GM23338 (cell line): ENCODE results near the gene SPATA20.

Experiments used
- POLR2AphosphoS5 ChIP-seq: IDR thresholded peaks from 2 replicates; pipeline ENCODE4 v1.6.1; 2016; ENCODE audit warnings: antibody characterized with exemption, low read depth
- TF ChIP-seq, protein P1 (sequence below), 2 experiments: fragments of 200-600 bp in 1 of 2; sonication (generic) in 1 of 2; conservative IDR thresholded peaks; 2 replicates each; pipeline versions ENCODE4 v1.5.1 to v1.6.1; 2016 to 2017; ENCODE audit warnings: antibody characterized with exemption in 2 of 2, low read depth in 2 of 2, mild to moderate bottlenecking in 2 of 2, moderate library complexity in 1 of 2
- TF ChIP-seq, protein P2 (sequence below): fragments of 250-450 bp; sonication (Bioruptor Pico); IDR thresholded peaks from 2 replicates; pipeline ENCODE4 v1.5.0; 2020; ENCODE audit warnings: mild to moderate bottlenecking, moderate library complexity

DNA sequence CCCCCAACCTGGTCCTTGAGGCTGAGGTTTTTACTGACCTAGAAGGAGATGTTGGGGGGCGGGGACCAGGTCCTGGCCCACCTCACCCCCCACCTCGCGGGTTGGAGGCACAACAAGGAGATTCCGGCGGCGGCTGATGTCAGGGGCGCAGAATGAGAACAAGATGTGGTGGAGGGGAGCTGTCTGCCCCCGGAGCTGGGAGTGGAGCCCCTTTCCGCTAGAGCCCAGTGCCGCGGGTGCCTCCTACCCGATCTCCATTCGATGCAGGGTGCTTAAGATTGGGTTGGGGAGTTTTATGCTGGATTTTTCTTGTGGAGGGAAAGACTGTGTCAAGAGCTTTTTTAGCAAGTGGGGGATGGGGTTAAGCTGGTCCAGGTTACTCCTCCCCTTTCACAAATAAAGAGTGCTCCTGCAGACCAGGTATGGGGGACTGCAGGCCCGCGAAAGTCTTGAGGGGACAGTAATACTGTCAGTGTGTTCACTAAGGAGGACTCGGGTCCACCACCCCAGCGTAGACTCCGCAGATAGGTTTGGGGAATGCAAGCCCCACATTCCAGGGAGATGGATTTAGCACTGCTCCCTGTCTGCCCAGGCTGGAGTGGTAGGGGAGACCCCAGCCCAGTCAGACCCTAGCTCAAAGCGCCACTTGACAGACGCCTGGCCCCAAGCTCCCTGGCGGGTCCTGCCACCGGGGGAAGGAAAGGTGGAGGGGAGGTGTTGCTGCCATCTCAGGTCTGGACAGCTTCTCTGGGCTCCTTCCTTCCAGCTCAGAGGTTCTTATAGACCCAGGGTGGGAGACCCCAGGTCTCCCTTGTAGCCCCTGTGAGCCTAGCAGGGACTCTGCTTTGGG, 15.5 kb downstream of the SPATA20 start:
- TF ChIP-seq POLR2AphosphoS5 = no peak
- TF ChIP-seq, protein P1, sequence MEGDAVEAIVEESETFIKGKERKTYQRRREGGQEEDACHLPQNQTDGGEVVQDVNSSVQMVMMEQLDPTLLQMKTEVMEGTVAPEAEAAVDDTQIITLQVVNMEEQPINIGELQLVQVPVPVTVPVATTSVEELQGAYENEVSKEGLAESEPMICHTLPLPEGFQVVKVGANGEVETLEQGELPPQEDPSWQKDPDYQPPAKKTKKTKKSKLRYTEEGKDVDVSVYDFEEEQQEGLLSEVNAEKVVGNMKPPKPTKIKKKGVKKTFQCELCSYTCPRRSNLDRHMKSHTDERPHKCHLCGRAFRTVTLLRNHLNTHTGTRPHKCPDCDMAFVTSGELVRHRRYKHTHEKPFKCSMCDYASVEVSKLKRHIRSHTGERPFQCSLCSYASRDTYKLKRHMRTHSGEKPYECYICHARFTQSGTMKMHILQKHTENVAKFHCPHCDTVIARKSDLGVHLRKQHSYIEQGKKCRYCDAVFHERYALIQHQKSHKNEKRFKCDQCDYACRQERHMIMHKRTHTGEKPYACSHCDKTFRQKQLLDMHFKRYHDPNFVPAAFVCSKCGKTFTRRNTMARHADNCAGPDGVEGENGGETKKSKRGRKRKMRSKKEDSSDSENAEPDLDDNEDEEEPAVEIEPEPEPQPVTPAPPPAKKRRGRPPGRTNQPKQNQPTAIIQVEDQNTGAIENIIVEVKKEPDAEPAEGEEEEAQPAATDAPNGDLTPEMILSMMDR (conservative IDR thresholded peaks at IDR 0.05; ENCODE audit: low read depth in 2 of 2) = no peak
- TF ChIP-seq, protein P2, sequence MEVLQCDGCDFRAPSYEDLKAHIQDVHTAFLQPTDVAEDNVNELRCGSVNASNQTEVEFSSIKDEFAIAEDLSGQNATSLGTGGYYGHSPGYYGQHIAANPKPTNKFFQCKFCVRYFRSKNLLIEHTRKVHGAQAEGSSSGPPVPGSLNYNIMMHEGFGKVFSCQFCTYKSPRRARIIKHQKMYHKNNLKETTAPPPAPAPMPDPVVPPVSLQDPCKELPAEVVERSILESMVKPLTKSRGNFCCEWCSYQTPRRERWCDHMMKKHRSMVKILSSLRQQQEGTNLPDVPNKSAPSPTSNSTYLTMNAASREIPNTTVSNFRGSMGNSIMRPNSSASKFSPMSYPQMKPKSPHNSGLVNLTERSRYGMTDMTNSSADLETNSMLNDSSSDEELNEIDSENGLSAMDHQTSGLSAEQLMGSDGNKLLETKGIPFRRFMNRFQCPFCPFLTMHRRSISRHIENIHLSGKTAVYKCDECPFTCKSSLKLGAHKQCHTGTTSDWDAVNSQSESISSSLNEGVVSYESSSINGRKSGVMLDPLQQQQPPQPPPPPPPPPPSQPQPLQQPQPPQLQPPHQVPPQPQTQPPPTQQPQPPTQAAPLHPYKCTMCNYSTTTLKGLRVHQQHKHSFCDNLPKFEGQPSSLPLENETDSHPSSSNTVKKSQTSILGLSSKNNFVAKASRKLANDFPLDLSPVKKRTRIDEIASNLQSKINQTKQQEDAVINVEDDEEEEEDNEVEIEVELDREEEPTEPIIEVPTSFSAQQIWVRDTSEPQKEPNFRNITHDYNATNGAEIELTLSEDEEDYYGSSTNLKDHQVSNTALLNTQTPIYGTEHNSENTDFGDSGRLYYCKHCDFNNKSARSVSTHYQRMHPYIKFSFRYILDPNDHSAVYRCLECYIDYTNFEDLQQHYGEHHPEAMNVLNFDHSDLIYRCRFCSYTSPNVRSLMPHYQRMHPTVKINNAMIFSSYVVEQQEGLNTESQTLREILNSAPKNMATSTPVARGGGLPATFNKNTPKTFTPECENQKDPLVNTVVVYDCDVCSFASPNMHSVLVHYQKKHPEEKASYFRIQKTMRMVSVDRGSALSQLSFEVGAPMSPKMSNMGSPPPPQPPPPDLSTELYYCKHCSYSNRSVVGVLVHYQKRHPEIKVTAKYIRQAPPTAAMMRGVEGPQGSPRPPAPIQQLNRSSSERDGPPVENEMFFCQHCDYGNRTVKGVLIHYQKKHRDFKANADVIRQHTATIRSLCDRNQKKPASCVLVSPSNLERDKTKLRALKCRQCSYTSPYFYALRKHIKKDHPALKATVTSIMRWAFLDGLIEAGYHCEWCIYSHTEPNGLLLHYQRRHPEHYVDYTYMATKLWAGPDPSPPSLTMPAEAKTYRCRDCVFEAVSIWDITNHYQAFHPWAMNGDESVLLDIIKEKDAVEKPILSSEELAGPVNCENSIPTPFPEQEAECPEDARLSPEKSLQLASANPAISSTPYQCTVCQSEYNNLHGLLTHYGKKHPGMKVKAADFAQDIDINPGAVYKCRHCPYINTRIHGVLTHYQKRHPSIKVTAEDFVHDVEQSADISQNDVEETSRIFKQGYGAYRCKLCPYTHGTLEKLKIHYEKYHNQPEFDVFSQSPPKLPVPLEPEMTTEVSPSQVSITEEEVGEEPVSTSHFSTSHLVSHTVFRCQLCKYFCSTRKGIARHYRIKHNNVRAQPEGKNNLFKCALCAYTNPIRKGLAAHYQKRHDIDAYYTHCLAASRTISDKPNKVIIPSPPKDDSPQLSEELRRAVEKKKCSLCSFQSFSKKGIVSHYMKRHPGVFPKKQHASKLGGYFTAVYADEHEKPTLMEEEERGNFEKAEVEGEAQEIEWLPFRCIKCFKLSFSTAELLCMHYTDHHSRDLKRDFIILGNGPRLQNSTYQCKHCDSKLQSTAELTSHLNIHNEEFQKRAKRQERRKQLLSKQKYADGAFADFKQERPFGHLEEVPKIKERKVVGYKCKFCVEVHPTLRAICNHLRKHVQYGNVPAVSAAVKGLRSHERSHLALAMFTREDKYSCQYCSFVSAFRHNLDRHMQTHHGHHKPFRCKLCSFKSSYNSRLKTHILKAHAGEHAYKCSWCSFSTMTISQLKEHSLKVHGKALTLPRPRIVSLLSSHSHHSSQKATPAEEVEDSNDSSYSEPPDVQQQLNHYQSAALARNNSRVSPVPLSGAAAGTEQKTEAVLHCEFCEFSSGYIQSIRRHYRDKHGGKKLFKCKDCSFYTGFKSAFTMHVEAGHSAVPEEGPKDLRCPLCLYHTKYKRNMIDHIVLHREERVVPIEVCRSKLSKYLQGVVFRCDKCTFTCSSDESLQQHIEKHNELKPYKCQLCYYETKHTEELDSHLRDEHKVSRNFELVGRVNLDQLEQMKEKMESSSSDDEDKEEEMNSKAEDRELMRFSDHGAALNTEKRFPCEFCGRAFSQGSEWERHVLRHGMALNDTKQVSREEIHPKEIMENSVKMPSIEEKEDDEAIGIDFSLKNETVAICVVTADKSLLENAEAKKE (CRISPR knock-in tag) = no peak
